DMS114 treated with DMSO at 0.1 percent for 48 hours (cell line): ENCODE data around the gene CHST13.

ENCODE experiments used
- DNase-seq: peaks from one replicate; lab custom pipeline; 2025; ENCODE audit not compliant: unreplicated experiment; lab: John Stamatoyannopoulos, UW

The CHST13 gene

DNA sequence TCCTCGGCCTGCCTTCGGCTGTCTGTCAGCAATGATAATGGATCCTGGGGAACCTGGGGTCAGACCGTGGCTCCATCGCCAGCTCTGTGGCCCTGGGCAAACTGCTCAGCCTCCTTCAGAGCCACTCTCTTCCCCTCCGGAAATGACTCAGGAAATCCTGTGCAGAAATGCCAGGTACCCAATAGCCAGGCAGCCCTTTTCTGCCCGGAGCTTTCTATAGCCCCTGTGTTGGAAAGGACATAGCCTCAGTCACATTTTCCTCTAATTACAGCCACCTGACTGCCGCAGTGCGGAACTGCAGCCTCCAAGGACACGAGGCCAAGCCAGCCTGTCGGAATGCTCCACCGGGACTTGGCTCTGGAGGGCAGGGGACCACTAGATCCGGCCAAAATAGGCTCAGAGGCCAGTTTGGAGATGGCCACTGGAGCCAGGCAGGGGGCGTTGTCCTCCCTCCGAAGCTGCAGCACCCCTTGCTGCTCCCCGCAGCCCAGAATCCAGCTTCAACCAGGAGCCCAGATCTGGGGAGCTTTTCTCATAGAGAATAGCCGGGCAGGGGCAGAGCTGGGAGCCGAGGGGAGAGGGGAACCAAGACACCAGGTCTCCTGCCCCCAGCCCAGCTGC, 36.7 kb upstream of the CHST13 start:
- no peak for DNase-seq

DNA sequence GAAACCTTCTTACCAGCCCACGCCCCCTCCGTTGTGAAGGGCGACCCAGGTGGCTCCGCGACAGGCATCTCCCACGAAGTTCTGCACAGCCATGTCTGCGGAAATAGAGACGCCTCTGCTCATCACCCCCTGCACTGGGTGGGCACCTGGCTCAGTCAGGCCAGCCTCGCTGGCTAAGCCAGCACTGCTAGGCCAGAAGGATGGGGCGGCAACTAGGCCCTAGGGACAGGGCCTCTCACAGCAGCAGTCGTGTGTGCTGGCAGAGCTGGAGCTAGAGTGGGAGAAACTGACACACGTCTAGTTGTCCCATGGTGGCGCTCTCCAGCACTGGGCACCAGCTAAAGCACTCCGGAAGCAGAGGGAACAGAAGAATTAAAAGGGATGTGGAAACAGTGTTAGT, 35.8 kb upstream of the CHST13 start:
- no peak for DNase-seq

DNA sequence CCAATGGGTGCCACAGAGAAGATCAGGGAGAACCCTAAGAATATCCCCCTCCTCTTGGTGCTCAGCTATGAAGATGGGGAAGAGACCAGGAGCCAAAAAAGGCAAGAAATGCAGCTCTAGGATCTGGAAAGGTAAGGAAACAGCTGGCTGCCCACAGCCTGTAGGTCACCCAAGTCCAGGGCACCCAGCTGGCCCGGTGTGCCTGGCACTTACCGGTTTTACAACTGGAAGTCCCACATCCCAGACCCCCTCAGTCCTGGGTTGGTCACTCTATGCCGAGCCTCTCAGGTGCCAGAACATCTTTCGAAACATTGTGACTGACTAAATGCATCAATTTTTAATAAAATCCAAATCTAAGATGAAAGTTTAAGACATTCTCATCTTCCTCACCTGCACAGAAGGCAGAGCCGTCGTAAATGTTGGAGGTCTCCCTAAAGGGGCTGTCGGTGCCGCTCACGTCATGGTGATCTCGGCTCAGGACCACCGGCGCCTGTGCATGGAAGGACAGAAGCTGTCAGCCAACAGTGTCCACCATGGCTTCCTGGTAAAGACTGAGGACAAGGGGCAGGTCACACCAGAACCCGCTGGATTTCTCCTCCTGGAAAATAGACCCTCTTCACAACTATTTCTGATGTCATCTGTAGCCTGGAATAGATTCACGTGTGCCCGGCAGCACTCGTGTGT, 34.9 kb upstream of the CHST13 start:
- DNase-seq, result no peak

DNA sequence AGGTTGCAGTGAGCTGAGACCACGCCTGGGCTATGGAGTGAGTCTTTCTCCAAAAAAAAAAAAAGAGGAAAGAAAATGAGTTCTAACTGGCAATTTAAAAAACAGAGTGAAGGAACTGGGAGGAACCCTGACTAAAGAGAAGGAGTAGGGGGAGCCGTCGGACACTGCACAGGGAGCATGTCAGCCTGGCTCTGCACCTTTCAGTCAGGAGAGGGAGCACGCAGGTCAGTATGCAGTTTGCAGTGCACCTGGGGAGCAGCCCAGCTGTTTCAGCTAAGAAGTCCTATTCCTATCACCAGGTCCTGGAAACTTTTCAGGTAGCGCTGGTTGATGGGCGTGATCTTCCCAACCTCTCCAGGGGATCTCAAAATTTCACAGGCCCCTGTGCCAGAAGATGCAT, 33.3 kb upstream of the CHST13 start:
- no peak for DNase-seq

DNA sequence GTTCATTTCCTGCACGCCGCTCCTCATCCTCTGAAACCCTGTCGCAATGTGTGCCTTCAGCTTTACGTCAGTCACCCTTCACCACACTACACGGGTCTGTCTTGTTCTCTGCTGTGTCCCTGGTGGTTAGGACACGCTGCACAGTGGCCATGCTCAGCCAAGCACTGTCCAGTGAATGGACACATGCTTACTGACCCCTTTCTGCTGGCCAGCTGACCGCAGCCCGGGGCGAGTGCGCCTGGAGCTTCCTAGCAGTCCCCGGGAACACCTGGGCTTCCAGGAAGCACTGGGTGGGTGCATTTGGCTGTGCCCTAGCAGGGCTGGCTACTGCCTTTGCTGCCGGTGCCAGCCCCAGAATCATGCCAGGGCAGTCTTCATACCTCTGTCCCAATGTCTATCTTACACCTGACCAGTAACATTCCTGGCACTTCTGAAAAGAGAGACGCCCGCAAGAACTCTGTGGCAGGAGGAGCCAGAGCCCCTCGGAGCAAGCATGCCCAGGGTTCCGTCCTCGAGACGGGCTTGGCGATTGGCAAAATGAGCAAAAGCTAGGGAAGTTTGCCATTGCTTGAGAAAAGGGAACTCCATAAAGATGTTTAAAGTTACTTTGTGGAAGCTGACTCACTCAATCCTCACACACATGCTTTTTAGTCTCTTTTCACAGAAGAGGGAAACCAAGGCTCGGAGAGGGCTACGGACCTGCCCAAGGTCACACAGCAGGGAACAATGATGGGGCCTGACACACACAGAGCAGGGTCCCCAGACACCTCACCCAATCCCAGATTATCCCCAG, 32.5 kb upstream of the CHST13 start:
- no peak for DNase-seq

DNA sequence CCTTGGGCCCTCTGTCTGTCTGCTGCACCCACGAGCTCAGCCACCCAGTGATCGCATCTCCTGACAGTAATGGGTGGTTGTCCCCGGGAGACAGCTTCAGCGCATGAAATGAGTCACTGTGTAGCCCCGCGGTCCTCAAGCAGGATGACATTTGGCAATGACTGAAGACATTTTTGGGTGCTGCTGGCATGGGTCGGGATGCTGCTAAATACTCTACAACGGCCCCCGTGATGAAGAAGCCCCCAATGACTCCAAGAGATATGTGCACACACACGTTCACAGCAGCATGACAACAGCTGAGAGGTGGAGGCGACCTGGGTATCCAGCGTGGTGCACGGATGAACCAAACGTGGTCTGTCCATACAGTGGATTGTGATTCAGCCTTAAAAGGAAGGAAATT, 30.9 kb upstream of the CHST13 start:
- DNase-seq, result no peak

DNA sequence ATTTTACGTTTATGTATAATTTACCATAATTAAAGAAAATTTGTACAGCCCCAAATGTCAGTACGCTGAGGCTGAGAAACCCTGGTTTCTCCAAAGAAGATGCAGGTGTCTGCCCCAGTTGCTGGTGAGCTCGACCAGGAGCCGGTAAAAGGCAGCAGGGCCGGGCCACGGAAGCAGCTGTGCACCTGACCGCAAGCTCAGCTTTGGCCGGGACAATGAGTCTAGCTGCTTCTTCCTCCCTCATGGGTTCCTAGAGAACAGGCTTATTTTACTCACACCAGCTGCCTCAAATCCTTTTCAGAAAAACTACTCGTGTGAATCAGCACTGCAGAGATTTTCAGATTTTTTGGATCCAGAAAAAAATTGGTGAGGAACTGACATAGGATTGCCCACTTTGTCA, 30.2 kb upstream of the CHST13 start:
- no peak for DNase-seq

DNA sequence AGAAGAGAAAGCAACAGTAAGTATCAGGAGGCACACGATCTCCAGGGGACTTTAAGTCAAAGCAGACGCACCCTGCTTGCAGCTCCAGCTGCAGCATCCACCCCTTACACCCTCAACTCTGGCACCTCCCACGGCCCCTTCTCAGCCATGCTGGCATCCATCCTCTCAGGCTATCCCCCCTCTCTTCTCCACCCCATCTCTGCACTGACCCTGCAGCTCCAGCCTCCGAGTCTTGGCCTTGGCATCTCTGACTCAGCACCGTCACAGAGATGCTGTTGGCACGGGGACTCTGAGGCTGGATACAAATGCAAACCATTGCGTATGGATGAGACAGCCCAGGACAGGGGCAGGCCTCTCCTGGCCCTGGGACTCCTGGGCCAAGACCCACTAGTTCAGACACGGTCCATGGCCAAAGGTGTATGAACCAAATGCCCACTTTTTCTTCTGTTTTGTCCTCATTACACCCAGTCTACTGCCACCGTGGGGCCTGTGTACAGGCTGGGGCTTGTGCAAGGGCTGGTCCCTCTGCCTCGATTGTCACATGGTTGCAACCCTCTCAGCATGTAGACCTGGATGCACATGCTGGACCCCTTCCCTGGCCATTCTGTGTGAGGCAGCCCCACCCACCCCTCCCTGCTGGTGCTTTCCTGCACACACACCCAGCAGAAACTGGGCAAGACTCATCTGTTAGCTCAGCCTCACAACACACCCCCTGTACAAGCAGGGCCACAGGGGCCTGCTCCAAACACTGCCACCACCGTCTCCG, 29.6 kb upstream of the CHST13 start:
- DNase-seq, result no peak

DNA sequence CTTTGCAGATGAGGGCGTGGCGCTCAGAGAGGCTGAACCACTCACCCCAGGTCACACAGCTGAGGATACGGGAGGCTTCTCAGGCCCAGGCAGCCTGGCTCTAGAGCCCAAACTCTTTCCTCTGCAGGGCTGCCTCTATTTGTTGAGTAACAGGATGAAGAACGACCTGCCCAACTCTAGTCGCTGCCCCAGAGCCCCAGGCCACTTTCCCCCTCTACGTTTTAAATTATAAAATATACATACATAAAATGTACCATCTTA, 29.1 kb upstream of the CHST13 start:
- no peak for DNase-seq

DNA sequence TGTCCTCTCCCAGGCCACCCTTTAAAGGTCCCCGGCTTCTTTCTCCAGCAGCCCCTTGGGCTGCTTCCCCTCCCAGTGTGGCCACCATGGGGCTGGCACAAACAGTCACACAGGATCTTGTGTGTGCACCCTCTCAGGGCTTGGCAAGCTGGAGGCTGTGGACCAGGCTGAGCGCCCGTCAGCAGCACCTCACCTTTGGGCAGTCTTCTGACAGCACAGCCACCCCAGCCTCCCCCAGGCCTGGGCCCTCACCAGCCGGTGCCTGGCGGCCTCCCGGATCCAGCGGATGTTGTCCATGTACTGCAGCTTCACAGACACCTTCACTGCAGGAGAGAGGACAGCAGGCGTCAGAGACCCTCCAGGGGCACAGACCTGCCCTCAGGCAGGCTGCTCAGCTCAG, 28.2 kb upstream of the CHST13 start:
- no peak for DNase-seq

DNA sequence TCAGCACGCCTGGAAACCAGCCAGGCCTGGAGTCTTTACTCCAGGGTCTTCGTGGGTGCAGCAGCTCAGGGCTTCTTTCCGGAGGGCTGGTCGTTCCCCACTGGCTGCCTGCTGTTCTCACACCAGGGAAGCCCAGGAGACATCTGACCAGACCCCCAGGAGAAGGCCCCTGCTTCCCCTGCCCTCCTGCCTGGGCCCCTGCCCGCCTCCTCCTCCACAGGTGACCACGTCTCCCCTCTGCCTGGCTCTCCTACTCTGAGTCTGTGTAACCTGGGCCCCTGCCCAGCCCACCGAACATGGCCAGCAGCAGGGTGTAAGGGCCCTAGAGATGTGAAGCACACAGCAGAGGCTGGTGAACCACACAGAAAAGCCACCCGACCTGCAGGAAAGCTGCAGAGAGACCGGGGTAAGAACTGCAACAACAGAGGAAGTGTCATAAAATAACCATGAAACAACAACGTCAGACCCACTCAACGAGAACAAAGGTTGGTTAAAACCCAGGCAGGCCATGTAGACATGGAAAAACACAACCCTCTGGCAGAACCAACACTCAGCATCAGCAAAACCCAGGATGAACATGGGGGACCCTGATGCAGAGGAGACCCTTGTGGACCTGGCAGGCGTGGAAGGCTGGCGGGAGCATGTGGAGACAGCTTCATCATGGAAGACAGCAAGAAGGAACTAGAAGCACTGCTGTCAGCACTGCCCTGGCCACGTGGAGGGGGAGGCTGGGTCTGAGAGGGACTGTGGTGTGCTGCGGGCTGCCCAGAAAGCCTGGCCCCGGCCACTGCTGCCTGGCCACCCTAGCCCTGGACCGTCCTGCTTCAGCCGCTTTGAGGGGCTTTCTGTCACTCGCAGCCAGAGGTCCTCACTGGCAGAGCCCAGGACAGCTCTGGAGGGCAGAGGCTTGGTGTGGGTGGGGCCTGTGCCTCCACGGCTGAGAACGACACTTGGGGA, 26.8 kb upstream of the CHST13 start:
- no peak for DNase-seq

DNA sequence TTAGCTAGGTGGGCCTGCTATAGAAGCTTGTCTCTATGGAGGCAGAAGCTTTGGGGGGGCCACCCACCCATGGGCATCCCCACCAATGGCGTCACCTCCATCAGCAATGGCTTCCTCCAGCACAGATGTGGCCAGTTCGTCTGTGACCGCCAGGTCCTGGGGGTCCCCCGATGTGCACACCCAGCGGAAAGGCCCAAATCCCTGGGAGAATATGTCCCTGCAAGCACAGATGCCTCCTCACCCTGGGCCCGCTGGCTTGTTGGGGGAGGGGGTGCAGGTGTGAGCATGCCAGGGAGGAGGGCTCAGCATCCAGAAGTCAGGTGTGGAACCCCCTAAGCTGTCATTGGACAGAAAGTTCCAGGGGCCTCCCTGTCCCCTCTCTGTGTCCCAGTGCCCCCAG, 26.0 kb upstream of the CHST13 start:
- no peak for DNase-seq

DNA sequence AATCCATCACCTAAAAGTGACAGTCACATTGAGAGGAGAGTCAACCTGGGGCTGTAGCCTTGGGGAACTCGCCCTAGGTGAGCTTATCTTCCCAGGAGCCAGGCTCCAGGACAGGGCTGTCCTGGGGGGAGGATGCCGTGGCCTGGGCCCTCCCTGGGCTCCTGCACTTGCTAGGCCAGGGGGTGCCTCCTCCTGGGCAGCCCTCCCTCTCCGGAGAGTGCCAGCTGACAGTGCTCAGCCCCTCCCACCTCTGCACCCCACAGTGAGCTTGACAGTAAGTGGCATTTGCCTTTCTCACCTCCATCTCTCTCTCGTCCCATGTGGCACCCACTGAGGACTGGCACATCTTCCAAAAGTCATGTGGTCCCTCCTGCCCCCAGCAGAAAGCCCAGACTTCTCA, 25.5 kb upstream of the CHST13 start:
- DNase-seq, result no peak

DNA sequence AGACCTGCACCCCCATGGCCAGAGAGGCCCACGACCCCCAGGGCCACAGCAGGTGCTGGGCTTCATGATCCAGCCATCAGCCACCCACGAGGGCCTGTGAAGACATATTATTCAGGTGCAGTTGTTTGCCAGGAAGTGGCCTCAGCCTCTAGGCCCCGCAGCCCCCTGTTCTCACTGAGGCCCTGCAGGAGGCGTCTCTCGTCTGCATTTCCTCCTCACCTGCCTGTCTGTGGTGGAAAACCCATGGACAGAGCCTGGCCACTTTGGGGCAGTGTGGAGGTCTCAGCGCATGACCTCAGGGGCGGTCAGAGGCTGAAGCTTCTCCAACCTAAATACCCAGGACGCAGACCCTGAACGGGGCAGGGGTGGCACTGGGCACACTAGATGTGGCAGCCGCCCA, 25.0 kb upstream of the CHST13 start:
- no peak for DNase-seq

DNA sequence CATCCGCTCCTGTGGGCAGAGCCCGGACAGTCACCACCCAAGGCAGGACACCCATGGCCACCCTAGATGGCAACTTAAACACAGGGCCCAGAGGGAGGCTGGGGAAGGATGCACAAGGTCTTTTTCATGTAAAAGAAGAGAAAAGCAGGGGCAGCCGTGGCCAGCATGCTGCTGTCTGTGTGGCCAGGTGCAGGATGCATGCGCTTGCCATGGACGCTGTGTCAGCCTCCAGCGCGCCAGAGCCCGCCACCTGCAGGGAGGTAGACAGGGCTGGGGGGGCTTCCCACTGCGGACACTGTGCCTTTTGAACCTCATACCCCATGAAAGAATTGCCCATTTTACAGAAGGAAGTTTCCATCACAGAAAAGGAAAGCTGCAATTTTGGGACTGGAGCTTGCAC, 24.6 kb upstream of the CHST13 start:
- no peak for DNase-seq

DNA sequence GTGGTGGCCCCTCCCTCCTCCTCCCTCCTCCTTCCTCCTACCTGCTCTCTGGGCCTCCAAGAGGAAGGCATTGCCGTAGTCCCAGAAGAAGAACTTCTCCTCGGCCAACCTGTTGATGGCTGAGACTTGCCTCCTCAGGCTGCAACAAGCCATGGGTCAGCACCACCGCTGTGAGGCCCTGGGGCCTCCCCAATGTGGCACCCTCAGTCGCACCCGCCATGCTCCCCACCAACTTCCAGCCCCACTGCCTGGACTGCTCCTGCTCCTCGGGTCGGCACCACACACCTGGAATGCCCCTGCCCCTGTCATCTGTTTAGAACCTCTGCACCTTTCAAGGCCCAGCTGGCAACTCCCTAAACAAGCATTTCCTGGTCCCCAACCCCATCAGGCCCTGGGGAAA, 23.9 kb upstream of the CHST13 start:
- DNase-seq, result no peak

DNA sequence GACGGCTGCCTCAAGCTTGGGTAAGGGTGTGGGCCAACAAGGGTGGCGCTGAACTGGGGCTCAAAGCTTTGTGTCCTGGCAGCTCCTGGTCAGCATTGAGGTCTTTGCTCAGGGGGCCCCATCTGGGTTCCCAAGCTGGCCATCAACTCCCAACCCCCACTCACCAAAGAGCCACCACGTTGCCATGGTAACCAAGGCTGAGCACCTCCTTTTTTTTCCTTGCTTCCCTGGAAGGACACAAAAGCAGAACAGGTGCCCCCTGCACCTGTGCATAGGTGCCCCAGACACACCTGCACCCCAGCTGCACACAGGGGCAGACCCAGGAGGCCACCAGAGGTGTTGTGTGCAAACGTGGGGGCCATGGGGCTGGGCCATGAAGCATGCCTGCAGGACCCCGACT, 22.9 kb upstream of the CHST13 start:
- DNase-seq, result no peak

DNA sequence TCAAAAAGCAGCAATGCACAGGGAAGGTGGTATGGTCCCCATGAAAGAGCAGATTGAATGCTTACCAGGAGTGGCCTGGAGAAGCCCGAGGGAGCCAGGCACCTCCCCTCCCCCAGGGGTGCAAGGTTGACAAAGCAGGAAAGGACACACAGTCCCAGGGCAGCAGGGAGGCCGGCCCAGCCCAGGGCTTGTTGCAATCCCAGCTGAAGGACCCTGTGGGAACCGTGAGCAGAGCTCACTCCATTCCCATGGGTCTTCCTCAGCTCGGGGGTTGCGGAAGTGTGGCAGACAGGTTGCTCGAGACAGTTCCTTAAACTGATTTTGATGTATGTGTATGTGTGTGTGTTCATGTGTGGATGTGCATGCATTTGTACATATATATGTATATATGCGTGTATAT, 22.2 kb upstream of the CHST13 start:
- DNase-seq, result no peak

DNA sequence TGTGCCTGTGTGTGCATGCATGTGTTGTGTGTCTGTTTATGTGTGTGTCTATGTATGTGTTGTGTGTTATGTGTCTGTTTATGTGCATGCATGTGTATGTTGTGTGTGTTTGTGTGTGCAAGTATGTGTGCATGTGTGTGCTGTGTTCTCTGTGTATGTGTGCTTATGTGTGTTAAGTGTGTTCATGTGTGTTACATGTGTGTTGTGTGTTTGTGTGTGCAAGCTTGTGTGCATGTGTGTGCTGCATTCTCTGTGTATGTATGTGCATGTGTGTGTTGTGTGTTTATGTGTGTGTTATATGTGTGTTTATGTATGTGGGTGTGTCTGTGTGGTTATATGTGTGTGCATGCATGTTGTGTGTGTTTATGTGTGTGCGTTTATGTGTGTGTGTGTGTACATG, 21.3 kb upstream of the CHST13 start:
- no peak for DNase-seq

DNA sequence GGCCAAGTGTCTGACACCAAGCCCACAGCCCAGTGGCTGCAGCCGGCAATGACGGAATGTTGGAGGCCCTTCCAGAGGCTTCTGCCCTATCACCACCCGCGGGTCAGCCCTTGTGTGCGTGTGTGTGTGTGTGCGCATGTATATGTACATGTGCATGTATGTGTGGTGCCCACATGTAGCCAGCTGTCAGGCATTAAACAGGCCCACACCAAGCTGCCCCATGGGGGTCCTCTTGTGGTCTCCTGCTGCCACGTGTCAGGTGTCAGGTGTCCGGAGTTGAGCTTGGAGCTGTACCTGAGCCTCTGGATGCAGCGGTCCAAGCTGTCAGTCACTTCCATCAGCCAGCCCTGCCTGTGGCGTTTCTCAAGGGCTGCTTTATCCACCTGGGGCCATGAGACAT, 20.3 kb upstream of the CHST13 start:
- no peak for DNase-seq

DNA sequence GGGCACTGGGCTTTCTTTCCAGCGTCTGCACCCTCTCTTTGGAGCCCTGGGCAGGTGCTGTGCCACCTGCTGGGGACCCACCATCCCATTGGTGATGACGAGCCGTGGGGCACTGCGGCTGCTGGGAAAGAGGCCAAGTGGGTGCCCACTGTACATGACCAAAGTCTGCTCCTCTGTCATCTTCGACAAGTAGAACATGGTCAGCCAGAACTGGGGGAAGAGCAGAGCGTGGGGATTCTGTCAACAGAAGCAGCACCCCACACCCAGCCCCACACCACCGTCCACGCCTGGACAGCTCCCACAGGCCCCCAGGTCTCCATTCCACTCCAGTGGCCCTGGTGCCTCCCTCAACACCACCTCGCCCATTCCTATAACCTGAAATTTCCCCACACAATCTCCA, 16.1 kb upstream of the CHST13 start:
- DNase-seq, result no peak
